Measurements from ENCODE around the gene INPP5D.

DNA sequence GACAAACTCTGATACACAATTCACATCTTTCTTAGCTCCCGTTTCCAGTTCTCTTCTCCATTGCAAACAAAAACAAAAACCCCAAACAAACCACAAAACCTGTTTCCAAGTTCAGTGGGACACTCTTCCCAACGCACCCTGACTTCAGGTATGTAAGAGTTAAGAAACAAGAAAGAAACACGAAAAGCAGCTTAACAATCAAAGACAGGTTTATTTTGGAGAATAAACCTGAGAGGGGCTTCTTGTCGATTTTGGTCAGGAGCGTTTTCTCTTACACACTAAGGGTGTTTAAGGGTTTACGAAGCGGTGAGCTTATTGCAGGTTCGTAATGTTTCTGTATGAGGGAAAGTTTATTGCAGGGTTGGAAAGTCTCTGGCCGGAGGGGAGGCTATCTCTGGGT, 190.4 kb downstream of the INPP5D start:
- TF ChIP-seq, protein P1, sequence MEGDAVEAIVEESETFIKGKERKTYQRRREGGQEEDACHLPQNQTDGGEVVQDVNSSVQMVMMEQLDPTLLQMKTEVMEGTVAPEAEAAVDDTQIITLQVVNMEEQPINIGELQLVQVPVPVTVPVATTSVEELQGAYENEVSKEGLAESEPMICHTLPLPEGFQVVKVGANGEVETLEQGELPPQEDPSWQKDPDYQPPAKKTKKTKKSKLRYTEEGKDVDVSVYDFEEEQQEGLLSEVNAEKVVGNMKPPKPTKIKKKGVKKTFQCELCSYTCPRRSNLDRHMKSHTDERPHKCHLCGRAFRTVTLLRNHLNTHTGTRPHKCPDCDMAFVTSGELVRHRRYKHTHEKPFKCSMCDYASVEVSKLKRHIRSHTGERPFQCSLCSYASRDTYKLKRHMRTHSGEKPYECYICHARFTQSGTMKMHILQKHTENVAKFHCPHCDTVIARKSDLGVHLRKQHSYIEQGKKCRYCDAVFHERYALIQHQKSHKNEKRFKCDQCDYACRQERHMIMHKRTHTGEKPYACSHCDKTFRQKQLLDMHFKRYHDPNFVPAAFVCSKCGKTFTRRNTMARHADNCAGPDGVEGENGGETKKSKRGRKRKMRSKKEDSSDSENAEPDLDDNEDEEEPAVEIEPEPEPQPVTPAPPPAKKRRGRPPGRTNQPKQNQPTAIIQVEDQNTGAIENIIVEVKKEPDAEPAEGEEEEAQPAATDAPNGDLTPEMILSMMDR (IDR thresholded peaks at IDR 0.05) = no peak
- TF ChIP-seq POLR2A (IDR thresholded peaks at IDR 0.05) = no peak
